GM19372 (cell line): ENCODE measurements around the gene HPS1.

Source experiments
- ATAC-seq: cut with Tn5 transposase; IDR thresholded peaks from one replicate; pipeline ENCODE4 v1.9.1; 2021; ENCODE audit warnings: mild to moderate bottlenecking, low read depth, moderate library complexity; ENCODE audit not compliant: unreplicated experiment

Gene HPS1

DNA sequence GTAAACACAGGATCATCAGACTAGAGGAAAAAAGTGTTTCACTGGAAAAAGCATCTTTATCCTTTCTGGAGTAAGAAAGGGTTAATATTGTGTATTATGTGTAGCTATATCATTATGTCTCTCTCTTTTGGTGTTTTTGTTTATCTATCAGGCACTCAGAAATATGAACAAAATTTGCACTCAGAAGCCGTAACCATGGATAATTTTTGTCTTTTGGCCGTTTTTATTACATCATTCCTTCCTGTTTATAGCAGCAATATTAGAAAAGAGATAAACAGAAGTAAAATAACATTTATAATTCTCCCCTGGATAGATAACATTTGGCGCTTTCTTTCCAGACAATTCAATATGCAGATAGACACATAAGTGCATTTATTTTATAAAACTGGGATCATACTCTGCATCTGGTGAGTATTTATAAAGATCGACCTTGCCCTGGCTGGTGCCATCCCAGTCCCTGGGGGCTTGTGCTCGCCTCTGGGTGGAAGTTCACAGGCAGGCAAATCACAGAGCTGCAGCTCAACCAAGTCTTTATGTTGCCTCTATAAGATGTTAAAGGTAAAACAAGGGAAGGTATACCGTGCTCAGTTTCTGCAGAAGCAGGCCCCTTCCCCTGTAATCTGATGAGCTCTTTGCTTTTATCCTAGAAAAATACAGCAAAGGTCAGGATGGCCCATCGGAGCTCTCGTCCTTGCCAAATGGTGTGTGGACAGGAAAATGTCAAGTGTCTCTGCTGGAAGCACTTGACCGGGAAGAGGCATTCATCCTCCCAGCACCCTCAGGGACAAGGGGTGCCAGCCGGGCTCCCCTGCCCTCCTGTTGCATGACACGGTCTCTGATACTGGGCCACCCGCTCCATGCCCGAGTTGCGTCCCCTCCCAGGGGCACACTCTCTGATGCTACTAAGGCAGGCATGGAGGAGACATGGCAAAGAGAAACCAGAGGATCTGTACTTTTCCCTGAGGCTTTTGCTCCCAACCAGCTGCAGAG is 75.6 kb downstream of the HPS1 start:
- no peak for ATAC-seq

DNA sequence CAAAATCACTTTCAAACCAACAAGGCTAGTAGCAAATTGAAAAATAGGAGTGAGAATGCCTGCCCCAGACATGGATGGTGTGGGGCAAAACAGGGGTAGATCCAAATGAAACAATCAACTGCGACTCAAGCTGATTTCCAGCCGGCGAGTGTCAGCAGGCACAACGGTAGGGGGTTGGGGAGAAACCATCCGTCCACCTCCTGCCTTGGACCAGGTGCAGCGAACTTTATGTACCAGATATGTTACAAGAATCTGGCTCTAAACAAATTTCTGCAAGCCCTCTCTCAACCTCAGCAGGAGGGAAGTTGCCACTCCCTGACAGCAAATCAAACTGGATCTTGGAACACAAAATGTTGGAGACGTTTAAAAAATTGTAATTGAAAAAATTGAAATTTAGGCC is 76.9 kb downstream of the HPS1 start:
- ATAC-seq = no peak

DNA sequence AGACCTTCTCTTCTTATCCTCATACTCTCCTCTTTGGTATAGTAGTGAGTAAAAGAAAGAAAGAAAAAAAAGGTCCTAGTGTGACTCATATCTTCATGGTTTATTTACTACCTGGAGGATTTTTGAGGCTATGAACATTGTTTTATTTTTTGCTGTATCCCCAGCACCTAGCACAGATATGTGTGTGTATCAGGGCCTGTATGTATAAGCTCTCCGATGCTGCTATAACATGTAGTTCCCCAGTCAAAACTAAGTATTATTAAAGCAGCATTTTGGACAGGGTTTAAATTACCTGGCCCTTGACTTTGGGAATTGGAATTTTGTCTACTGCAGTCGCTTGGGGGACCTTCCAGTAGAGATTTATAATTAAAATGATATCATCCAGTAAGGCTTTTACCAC is 78.1 kb downstream of the HPS1 start:
- no peak for ATAC-seq

DNA sequence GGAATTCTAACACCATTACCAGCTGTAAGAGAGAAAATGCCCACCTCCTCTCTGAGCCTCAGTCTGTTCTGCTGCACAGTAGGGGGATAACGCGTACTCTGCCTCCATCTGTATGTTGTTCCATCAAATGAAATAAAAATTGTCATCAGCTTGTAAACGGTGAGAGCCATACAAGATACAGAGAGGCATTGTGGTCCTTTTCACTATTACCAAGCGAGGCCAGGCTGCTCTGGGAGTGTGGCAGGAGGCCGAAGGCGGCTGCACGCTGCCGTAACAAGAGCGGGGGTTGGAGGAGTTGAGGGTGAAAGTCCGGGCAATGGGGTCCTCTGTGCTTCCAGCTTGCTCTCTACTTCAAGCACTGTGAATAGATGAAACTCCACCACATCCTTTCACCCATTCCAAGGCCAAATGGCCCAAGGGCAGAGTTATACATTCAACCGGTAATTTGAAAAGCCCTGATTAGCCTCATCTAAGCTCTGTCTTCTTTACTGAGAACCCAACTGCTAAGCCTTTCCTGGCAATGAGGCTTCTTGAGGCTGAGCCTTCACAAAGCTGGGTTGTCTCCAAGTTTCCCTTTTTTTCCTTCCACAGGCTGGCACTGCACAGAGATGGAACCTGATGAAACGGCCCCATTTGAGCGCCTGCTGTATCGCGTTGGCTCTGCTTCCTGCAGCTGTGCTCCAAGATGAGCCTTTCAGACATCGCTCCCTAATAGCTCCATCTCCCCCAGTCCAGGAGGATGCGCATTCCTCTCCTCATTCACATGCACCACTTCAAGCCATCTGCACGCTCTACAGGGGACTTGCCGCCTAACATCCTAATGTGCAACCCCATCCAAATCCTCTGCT is 78.9 kb downstream of the HPS1 start:
- ATAC-seq = no peak
